HG02981 (cell line): ENCODE measurements around the gene FAM221A.
"Not testable (repeated sequence)": the region's sequence is repeated elsewhere in the genome, so short reads cannot be mapped to it uniquely, and the experiment has no call there.

Experiments used
- ATAC-seq: cut with Tn5 transposase; IDR thresholded peaks from one replicate; pipeline ENCODE4 v1.9.1; 2021; ENCODE audit warnings: mild to moderate bottlenecking, moderate library complexity; ENCODE audit not compliant: unreplicated experiment

FAM221A gene

DNA sequence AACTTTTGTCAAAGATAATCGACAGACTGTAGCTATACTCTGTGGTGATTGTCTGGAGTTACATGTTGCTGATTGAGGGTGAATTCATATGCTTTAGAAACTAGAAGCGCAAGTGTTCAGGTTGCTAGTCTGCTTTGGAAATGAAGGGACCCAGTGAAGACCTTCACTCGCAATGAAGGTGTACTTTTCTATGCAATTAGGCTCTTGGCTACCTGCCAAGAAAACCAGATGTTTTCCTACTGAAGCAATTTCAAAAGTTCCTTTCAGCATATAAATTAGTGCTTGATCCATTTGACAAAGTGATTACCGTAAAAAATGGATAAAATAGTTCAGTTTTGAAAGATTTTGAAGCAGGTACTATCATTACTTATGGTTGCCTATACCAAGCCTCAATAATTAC, 20.0 kb downstream of the FAM221A start:
- ATAC-seq, result no peak

DNA sequence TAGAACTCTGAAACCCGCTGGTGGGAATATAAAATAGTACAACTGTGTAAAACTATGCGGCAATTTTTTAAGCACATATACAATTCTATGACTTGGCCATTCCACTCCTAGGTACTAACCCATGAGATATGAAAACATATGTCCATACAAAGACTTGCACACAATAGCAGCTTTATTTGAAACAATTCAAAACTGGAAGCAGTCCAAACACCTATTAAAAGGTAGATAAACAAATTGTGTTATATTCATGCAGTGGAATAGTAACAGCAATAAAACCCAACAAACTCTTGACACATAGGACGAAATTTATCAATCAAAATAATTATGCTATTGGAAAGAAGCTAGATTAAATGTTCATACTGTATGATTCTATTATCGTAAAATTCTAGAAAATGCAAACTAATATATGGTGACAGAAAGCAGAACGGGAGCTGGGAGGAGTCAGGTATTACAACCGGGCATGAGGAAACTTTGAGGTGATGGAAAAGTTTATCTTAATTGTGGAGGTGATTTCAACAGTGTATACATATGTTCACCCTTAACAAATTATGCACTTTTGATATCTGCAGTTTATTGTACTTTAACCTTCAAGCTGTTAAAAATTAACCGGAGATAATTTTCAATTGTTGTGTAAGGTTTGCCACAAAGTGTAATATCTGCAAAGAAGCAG, 29.2 kb downstream of the FAM221A start:
- no peak for ATAC-seq

DNA sequence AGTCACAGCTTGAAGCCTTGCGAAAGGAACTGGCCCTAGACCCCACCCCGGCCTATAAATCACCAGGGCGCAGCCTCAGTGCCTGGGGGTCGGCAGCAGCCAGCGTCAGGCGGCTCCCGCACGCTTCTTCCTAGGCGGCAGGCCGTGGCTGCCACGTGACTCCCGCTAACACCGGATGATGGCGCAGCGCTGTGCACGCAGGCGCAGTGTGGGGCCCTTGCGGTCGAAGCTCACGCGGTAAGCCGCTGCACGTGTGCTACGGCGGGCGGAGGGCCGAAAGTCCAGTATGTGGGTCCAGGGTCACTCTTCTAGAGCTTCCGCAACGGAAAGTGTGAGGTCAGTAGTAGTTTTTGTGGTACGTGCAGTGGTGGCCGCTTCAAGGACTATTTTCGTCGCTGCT, 30.0 kb downstream of the FAM221A start, which contains the start of gene STK31:
TSS of gene STK31 (plus strand) at position 220 of the 400 bp plus-strand sequence. CDS start at position 287, 67 bp downstream.
- ATAC-seq, result no peak

DNA sequence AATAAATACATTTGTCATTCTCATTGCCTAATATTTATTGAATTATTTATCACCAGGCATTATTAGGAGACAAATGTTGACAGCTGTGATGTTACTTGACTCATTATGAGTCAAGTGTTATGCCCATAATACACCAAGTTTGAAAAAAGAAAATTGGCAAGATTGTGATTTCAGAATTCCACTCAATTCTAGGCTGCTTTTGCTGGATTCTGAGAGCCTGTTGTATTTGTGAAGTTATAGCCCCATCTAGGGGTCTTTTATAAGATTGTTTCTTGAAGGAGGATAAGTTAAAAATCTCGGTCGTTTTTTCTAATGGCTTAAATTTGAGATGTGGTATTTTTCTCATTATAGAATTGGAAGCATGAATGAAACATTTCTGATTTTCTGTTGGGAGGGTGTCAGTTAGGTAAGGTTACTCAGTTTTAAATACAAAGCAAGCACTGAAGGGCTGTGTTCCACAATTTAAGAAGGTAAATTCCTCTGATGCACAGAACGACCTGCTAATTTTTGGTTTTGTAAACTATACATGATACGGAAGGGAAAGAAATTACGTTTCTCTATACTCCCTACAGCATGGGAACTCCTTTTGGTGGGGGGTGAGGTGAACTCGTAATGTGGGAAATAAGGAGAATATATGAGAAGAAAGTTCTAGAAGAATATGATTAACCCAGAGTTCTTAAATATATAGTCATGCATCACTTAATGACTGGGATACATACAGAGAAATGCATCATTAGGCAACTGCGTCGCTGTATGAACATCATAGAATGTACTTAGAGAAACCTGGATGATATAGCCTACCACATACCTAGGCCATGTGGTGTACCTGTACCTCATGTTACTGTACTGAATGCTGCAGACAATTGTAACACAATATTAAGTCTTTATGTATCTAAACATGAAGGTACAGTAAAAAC, 32.6 kb downstream of the FAM221A start:
- no peak for ATAC-seq

GRCh38 chr7:23713285-23714149, 33.5 kb downstream of the FAM221A start:
- ATAC-seq, result no peak

DNA sequence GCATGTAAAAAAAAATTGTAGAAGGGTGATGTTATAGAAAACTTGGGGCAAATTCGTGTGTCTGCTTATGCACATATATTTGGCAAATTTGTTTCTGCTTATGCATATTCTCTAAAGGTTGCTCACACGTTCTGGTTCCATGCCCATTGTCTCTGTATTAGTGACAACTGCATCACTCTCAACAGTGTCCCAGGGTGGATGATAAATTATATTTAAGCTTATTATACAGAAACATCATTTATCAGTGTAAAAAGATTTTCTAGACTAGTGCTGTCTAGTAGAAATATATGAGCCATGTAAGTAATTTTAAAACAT, 34.1 kb downstream of the FAM221A start:
- no peak for ATAC-seq

GRCh38 chr7:23714579-23714978, 34.6 kb downstream of the FAM221A start:
- ATAC-seq, result no peak

DNA sequence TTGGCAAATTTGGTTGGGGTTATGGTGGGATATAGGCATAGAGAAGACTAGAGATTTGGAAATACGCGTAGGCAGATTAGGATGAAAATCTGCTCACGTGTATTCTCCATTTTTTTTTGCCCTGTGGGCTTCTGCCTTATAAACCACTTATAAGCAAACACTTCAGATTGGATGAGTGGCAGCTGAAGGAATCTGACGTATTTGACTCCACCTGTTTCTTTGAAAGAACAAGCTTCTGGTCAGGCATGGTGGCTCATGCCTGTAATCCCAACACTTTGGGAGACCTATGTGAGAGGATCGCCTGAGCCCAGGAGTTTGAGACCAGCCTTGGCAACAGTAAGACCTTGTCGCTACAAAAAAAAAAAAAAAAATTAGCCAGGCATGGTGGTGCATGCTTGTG, 35.1 kb downstream of the FAM221A start:
- ATAC-seq, result no peak

DNA sequence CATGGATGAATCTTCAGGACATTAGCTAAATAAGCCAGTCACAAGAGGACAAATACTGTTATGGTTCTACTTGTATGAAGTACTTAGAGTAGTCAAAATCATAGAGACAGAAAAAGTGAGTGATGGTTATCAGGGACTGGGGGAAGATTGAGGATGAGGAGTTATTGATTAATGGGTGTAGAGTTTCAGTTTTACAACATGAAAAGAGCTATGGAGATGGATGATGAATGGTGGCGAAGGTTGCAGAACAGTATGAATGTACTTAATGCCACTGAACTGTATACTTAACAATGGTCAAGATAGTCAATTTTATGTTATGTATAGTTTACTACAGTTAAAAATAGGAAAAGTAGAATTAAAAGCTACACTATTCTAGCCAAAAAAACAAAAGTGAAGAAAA, 37.8 kb downstream of the FAM221A start:
- ATAC-seq, result no peak

DNA sequence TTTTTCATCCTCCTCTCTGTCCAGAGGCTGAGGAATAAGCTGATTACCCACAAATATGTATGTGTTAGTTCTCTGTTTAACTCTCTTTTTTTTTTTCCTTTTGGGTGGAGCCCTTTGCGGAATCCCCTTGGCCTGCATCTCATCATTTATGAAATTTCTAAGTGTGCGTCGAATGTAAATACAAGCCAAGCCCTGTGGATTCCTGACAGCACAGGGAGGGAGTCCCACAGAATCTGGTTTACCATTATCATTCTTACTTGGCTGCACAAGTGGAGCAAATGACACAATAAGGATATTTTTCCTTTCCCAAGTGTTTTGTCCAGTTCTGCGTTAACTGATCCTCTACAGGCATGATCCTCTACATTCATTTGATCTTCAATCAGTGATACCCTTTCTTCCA, 41.5 kb downstream of the FAM221A start:
- ATAC-seq, result no peak

GRCh38 chr7:23722587-23723216, 42.7 kb downstream of the FAM221A start:
- ATAC-seq, result not testable (repeated sequence)

GRCh38 chr7:23724113-23724512, 44.1 kb downstream of the FAM221A start:
- ATAC-seq, result not testable (repeated sequence)

DNA sequence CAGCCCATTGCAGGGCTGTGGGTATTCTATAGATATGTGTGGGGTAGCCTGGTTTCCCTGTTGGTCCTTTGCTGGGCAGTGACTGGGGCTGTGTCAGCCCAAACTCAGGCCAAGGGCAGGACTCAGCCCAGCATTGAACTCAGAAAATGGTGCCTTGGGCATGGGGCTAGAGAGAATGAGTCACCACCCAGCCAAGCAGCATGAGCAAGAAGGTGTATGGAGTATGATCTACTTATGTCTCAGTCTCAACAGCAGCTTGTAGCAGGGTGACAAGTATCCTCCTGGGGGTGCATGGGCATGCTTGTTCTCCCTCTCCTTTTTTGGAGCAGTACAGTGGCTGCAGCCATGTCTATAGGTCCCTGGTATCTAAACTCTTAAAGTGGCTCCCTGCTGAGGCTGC, 62.1 kb downstream of the FAM221A start:
- ATAC-seq, result no peak

GRCh38 chr7:23743226-23743625, 63.2 kb downstream of the FAM221A start:
- no peak for ATAC-seq

DNA sequence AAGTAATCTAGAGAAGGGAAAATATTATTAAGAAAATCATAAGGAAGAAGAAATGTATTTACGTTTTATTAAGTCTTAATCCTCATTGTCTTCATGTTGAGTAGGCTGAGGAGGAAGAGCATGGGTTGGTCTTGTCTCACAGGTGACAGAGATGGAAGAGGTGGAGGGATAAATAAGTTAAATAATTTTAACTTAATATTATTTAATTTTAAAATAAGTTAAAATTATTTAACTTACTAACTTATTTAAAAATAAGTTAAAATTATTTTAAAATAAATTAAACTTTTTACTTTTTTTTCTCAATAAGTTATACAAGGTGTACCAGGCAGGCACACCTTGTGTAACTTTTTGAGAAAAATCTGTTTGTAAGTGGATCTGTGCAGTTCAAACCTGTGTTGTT, 66.6 kb downstream of the FAM221A start:
- ATAC-seq, result no peak

DNA sequence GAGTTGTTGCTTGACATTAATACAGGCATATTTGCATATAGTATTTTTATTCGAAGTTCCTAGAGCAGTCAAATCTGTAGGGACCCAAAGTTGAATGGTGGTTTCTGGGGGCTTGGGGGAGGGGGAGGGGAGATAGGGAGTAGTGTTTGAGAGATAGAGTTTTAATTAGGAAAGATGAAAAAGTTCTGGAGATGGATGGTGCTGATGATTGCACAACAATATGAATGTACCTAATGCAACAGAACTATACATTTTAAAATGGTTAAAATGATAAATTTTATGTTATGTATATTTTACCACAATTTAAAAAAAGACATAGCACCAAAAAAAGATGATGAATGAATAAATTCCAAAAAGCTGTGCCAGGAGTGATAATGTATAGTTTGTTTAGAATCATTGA, 71.9 kb downstream of the FAM221A start:
- ATAC-seq, result no peak
